ENCODE measurements around the gene NEK7.

NEK7 gene

GRCh38 chr1:198141668-198142351 is 15.0 kb upstream of the NEK7 start:
- DNase-seq (ENCODE audit: low spot score): no peak
- H3K9me3 ChIP-seq (replicated peaks in 1 of 2; ENCODE audit: control insufficient read depth in 2 of 2, insufficient read depth in 1 of 2, low read depth in 1 of 2, low read length in 2 of 2): no peaks in the 10 kb centered on the region
- no peak overlapping the region for H3K9ac ChIP-seq (ENCODE audit: low read depth, low read length, poor library complexity)

GRCh38 chr1:198143797-198144196 is 13.0 kb upstream of the NEK7 start:
- no peak overlapping the region for H2AK5ac ChIP-seq (ENCODE audit: low read depth, low read length)
- no peak overlapping the region for H3K4ac ChIP-seq (ENCODE audit: low read length)
- no CpG with 5 or more reads among the region's 3 CpGs for WGBS, 2 donors (ENCODE audit: extremely low coverage in 2 of 2, insufficient read length in 2 of 2, insufficient replicate concordance in 1 of 2)
- no peak overlapping the region for H2BK5ac ChIP-seq (ENCODE audit: low read length)
- no peaks in the 10 kb centered on the region for H3K9me3 ChIP-seq (replicated peaks in 1 of 2; ENCODE audit: control insufficient read depth in 2 of 2, insufficient read depth in 1 of 2, low read depth in 1 of 2, low read length in 2 of 2)
- H3K4me3 ChIP-seq (ENCODE audit: low read length in 2 of 2): no peak overlapping the region
- no peak overlapping the region for H3K4me2 ChIP-seq (ENCODE audit: insufficient read depth, low read length, poor library complexity, severe bottlenecking)
- no peak overlapping the region for H3K23ac ChIP-seq (ENCODE audit: low read depth, low read length, poor library complexity)
- H2BK15ac ChIP-seq (ENCODE audit: low read length): no peak overlapping the region
- no peaks in the 10 kb centered on the region for H3K36me3 ChIP-seq (replicated peaks in 1 of 2; ENCODE audit: control insufficient read depth in 2 of 2, insufficient read depth in 2 of 2, low read length in 2 of 2)
- H4K8ac ChIP-seq (ENCODE audit: low read depth, low read length): no peak overlapping the region
- no peak overlapping the region for H3K27ac ChIP-seq (replicated peaks; ENCODE audit: low read length)
- no peaks in the 10 kb centered on the region for H3K79me1 ChIP-seq (ENCODE audit: low read depth, low read length)
- H3K14ac ChIP-seq (ENCODE audit: low read length): no peak overlapping the region
- H3K27me3 ChIP-seq (ENCODE audit: control insufficient read depth in 3 of 3, insufficient read depth in 3 of 3, low read depth in 1 of 3, low read length in 3 of 3): no peaks in the 10 kb centered on the region
- no peak overlapping the region for H2AFZ ChIP-seq (ENCODE audit: low read length)
- no peak overlapping the region for H2BK12ac ChIP-seq (ENCODE audit: low read length)
- no peak overlapping the region for H2BK120ac ChIP-seq (ENCODE audit: low read depth, low read length)
- H3K9ac ChIP-seq (ENCODE audit: low read depth, low read length, poor library complexity): no peak overlapping the region
- no peak overlapping the region for H3K18ac ChIP-seq (ENCODE audit: low read length)
- no peak for DNase-seq (ENCODE audit: low spot score)
- H3K4me1 ChIP-seq (ENCODE audit: control insufficient read depth in 2 of 2, insufficient read depth in 1 of 2, low read depth in 1 of 2, low read length in 2 of 2): no peaks in the 10 kb centered on the region
- no peak overlapping the region for H4K91ac ChIP-seq (ENCODE audit: low read depth, low read length, poor library complexity)

More at GRCh38 chr1:198141668-198142351, 15.0 kb upstream of the NEK7 start:
- Histone ChIP-seq H3K18ac (ENCODE audit: low read length) (no peak overlapping the region), H2BK15ac (ENCODE audit: low read length) (no peak overlapping the region), H4K8ac (ENCODE audit: low read depth, low read length) (no peak overlapping the region), H3K14ac (ENCODE audit: low read length) (no peak overlapping the region), H2AFZ (ENCODE audit: low read length) (no peak overlapping the region), H3K4me2 (ENCODE audit: insufficient read depth, low read length, poor library complexity, severe bottlenecking) (no peak overlapping the region), H3K36me3 (replicated peaks in 1 of 2; ENCODE audit: control insufficient read depth in 2 of 2, insufficient read depth in 2 of 2, low read length in 2 of 2) (no peaks in the 10 kb centered on the region), H2BK12ac (ENCODE audit: low read length) (no peak overlapping the region), H2BK120ac (ENCODE audit: low read depth, low read length) (no peak overlapping the region), H3K27ac (replicated peaks; ENCODE audit: low read length) (no peak overlapping the region), H3K4ac (ENCODE audit: low read length) (no peak overlapping the region), H2BK5ac (ENCODE audit: low read length) (no peak overlapping the region), H3K4me1 (ENCODE audit: control insufficient read depth in 2 of 2, insufficient read depth in 1 of 2, low read depth in 1 of 2, low read length in 2 of 2) (no peaks in the 10 kb centered on the region), H3K79me1 (ENCODE audit: low read depth, low read length) (no peaks in the 10 kb centered on the region), H3K27me3 (ENCODE audit: control insufficient read depth in 3 of 3, insufficient read depth in 3 of 3, low read depth in 1 of 3, low read length in 3 of 3) (no peaks in the 10 kb centered on the region), H3K23ac (ENCODE audit: low read depth, low read length, poor library complexity) (no peak overlapping the region), H4K91ac (ENCODE audit: low read depth, low read length, poor library complexity) (no peak overlapping the region), H3K4me3 (ENCODE audit: low read length in 2 of 2) (no peak overlapping the region), H2AK5ac (ENCODE audit: low read depth, low read length) (no peak overlapping the region)
- WGBS, 2 donors (ENCODE audit: extremely low coverage in 2 of 2, insufficient read length in 2 of 2, insufficient replicate concordance in 1 of 2): no CpG with 5 or more reads among the region's 2 CpGs

DNA sequence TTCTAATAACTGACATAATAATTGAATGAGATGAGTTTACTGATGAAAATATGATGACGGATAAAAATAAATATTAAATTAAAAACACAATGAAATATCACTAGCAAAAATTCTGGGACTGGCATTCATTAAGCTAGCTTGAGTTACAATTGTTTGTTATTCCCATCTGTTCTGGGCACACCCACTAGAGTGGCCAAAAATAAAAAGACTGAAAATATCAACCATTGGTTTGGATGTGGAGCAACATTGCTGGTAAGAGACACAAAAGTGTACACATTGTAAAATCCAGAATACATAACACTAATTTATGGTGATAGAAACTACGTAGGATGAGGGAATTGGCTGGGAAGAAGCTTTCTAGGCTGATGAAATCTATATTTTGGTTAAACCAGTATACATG is 9.6 kb upstream of the NEK7 start:
- no peaks in the 10 kb centered on the region for H3K27me3 ChIP-seq (ENCODE audit: control insufficient read depth in 3 of 3, insufficient read depth in 3 of 3, low read depth in 1 of 3, low read length in 3 of 3)
- no peak overlapping the region for H2AFZ ChIP-seq (ENCODE audit: low read length)
- no peak overlapping the region for H3K9ac ChIP-seq (ENCODE audit: low read depth, low read length, poor library complexity)
- H3K18ac ChIP-seq (ENCODE audit: low read length): no peak overlapping the region
- no peak for DNase-seq (ENCODE audit: low spot score)
- H3K9me3 ChIP-seq (replicated peaks in 1 of 2; ENCODE audit: control insufficient read depth in 2 of 2, insufficient read depth in 1 of 2, low read depth in 1 of 2, low read length in 2 of 2): no peaks in the 10 kb centered on the region
- H3K4ac ChIP-seq (ENCODE audit: low read length): no peak overlapping the region
- no peaks in the 10 kb centered on the region for H3K4me1 ChIP-seq (ENCODE audit: control insufficient read depth in 2 of 2, insufficient read depth in 1 of 2, low read depth in 1 of 2, low read length in 2 of 2)
- H3K27ac ChIP-seq (replicated peaks; ENCODE audit: low read length): no peak overlapping the region
- no peaks in the 10 kb centered on the region for H3K36me3 ChIP-seq (replicated peaks in 1 of 2; ENCODE audit: control insufficient read depth in 2 of 2, insufficient read depth in 2 of 2, low read length in 2 of 2)
- no peak overlapping the region for H3K4me3 ChIP-seq (ENCODE audit: low read length in 2 of 2)
- H3K23ac ChIP-seq (ENCODE audit: low read depth, low read length, poor library complexity): no peak overlapping the region
- no peak overlapping the region for H4K8ac ChIP-seq (ENCODE audit: low read depth, low read length)
- no CpG with 5 or more reads among the region's 2 CpGs for WGBS, 2 donors (ENCODE audit: extremely low coverage in 2 of 2, insufficient read length in 2 of 2, insufficient replicate concordance in 1 of 2)
- no peaks in the 10 kb centered on the region for H3K79me1 ChIP-seq (ENCODE audit: low read depth, low read length)
- H2BK120ac ChIP-seq (ENCODE audit: low read depth, low read length): no peak overlapping the region
- H2BK12ac ChIP-seq (ENCODE audit: low read length): no peak overlapping the region
- H2BK15ac ChIP-seq (ENCODE audit: low read length): no peak overlapping the region
- H4K91ac ChIP-seq (ENCODE audit: low read depth, low read length, poor library complexity): no peak overlapping the region
- H2BK5ac ChIP-seq (ENCODE audit: low read length): no peak overlapping the region
- no peak overlapping the region for H3K14ac ChIP-seq (ENCODE audit: low read length)
- H3K4me2 ChIP-seq (ENCODE audit: insufficient read depth, low read length, poor library complexity, severe bottlenecking): no peak overlapping the region
- no peak overlapping the region for H2AK5ac ChIP-seq (ENCODE audit: low read depth, low read length)

DNA sequence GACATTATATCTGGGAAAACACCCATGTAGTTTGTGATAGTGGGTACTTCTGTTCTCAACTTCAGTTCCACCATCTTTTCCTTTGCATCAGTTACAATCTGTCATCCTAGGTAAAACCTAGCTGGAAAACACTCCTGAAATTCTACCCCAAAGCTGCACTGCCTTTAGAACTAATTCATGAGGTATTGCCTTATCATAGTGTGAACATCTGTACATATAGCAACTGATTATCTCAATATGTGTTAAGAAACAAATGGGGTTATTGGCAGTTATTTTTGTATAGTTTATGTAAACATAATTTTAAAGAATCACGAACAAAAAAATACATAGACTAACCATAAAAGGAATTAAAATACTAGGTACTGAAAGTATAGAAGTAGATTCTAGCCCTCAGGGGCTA is 6.4 kb upstream of the NEK7 start:
- Histone ChIP-seq H3K18ac (ENCODE audit: low read length) (no peak overlapping the region), H3K4ac (ENCODE audit: low read length) (no peak overlapping the region), H3K4me1 (ENCODE audit: control insufficient read depth in 2 of 2, insufficient read depth in 1 of 2, low read depth in 1 of 2, low read length in 2 of 2) (no peaks in the 10 kb centered on the region), H3K9ac (ENCODE audit: low read depth, low read length, poor library complexity) (no peak overlapping the region), H3K36me3 (replicated peaks in 1 of 2; ENCODE audit: control insufficient read depth in 2 of 2, insufficient read depth in 2 of 2, low read length in 2 of 2) (no peaks in the 10 kb centered on the region), H3K9me3 (replicated peaks in 1 of 2; ENCODE audit: control insufficient read depth in 2 of 2, insufficient read depth in 1 of 2, low read depth in 1 of 2, low read length in 2 of 2) (no peaks in the 10 kb centered on the region), H4K8ac (ENCODE audit: low read depth, low read length) (no peak overlapping the region), H2AK5ac (ENCODE audit: low read depth, low read length) (no peak overlapping the region), H3K4me2 (ENCODE audit: insufficient read depth, low read length, poor library complexity, severe bottlenecking) (no peak overlapping the region), H2BK15ac (ENCODE audit: low read length) (no peak overlapping the region), H3K79me1 (ENCODE audit: low read depth, low read length) (no peaks in the 10 kb centered on the region), H2BK120ac (ENCODE audit: low read depth, low read length) (no peak overlapping the region), H2BK5ac (ENCODE audit: low read length) (no peak overlapping the region), H2BK12ac (ENCODE audit: low read length) (no peak overlapping the region), H3K4me3 (ENCODE audit: low read length in 2 of 2) (no peak overlapping the region), H3K23ac (ENCODE audit: low read depth, low read length, poor library complexity) (no peak overlapping the region), H3K27ac (replicated peaks; ENCODE audit: low read length) (no peak overlapping the region), H3K27me3 (ENCODE audit: control insufficient read depth in 3 of 3, insufficient read depth in 3 of 3, low read depth in 1 of 3, low read length in 3 of 3) (no peaks in the 10 kb centered on the region), H2AFZ (ENCODE audit: low read length) (no peak overlapping the region), H4K91ac (ENCODE audit: low read depth, low read length, poor library complexity) (no peak overlapping the region), H3K14ac (ENCODE audit: low read length) (no peak overlapping the region)
- no CpG with 5 or more reads among the region's 1 CpG for WGBS, 2 donors (ENCODE audit: extremely low coverage in 2 of 2, insufficient read length in 2 of 2, insufficient replicate concordance in 1 of 2)
- no peak for DNase-seq (ENCODE audit: low spot score)
